ENCODE results near the gene CPT1B. TPM values are rescaled to one million over a fixed set of nuclear protein-coding genes. Genes with fewer than 3 reads are reported as not detected.
"Not testable (repeated sequence)": the region's sequence is repeated elsewhere in the genome, so short reads cannot be mapped to it uniquely, and the experiment has no call there.

CPT1B gene
- total RNA-seq (2014; rRNA removed; shearing (Covaris generic)) = 9.6 and 9.8 TPM in 2 replicates
- 17.2 and 25.9 TPM in 2 replicates for polyA plus RNA-seq (2014; cell fraction: nucleus; rRNA removed)

- DNase-seq (ENCODE audit: extremely low read depth, low read depth) = no peak
Observed at GRCh38 chr22:50577987-50578775, at the start of gene CPT1B. Gene CPT1B (minus strand): TSS chr22:50578427. CDS start chr22:50577915, 512 bp downstream.

DNA sequence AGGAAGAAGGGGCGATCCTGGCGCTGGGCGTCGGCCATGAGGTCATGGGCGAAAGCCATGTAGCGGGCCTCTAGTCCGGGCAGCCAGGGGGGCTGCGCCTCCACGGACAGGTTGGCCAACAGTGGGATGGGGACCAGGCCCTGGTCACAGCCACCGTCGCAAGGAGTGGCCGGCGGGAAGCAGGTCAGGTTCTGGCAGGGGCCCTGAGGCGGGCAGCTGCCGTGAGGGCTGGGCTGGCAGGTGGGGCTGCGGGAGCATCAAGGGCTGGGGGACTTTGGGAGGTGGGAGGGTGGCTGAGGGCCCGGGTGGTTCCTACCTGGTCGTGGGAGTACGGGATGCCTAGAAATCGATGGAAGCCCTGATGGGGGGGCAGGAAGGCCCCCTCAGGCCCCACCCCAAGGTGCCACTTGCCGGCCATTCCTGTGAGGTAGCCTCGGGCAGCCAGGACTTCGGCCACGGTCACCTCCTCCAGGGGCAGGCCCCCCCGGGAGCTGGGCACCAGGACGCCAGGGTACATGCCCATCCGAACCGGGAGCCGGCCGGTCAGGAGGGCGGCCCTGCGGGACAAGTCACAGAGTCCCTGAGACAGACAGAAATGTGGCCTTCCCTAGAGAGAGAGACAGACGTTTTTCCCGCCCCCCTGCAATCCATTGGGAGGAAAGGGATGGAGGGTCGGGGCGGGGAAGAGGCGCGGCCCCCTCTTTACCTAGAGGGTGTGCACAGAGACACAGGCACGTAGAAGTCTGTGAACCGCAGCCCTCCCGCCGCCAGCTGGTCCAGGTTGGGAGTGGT, 48.8 kb upstream of the CPT1B start:
- no peak for DNase-seq (ENCODE audit: extremely low read depth, low read depth)

DNA sequence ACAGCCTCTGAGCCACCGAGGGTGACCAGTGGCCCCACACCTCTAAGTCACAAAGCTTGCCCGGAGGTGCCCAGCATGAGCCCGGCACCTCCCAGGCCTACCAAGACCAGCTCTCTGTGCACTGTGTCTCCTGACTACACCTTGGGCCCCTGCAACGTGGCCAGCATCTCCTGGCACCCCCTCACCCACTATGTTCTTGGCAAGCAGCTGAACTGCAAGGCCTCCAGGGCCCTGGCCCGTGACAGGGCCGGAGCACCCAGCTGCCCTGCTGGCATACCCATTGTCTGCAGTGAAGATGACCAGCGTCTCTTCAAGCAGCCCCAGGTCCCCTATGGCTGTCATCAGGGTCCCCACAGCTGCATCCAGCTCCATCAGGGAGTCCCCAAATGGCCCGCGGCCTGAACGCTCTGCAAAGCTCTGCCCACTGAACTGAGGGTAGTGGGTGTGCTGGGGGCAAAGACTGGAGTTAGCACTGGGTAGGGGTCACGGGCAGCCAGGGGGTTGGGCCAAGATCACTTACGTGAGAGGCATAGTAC, 48.2 kb upstream of the CPT1B start:
- no peak for DNase-seq (ENCODE audit: extremely low read depth, low read depth)

DNA sequence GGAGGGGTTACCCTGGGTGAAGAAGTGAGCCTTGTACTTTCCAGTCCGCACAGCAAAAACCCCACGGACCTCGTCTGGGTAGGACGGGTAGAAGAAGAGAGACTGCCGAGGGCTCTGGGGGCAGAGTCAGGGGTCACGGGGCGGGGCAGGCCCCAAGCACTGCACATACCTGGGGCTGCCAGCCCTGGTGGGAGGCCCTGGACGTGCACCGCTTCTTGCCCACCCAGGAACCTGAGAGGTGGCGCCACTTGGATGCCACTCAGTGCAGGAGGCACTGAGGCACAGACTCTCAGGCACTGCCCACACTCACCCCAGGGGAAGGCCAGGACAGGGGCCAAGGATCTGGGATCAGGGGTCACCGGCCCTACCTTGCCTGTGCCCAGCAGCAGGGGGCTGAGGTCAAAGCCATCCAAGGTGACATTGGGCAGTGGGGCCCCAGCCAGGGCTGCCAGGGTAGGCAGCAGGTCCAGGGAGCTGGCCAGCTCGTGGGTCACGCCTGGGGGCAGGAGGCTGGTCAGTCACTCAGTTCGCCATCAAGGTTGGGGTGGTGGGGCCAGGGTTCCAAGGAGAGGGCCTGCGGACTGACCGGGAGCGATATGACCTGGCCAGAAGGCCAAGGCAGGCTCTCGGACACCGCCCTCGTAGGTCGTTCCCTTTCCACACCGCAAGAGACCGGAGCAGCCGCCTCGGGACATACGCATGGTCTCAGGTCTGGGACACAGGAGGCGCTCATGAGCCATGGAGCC, 47.5 kb upstream of the CPT1B start:
- DNase-seq (ENCODE audit: extremely low read depth, low read depth) = no peak

DNA sequence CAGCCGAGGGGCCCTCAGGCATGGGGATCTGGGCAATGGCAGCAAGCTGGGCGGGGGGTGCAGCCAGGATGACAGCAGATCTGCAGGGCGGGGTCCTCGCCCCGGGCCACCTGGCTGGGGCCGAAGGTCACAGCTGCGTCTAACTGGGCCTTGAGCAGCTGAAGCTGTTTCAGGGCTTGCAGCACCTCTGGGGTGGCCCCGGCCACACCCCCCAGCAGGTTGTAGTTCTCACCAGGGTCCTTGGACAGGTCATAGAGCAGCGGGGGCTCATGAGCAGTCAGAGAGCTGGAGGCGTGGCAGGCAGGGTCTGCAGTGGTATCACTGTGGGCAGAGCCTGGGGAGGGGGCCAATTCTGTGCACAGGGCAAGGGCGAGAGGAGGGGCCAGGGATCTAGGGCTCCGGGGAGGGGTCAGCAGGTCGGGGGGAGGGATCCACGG, 46.9 kb upstream of the CPT1B start:
- DNase-seq (ENCODE audit: extremely low read depth, low read depth) = no peak

GRCh38 chr22:50624347-50625130, 46.3 kb upstream of the CPT1B start:
- no peak for DNase-seq (ENCODE audit: extremely low read depth, low read depth)

- no peak for DNase-seq (ENCODE audit: extremely low read depth, low read depth)
Observed at GRCh38 chr22:50622723-50623327, 44.6 kb upstream of the CPT1B start.

DNA sequence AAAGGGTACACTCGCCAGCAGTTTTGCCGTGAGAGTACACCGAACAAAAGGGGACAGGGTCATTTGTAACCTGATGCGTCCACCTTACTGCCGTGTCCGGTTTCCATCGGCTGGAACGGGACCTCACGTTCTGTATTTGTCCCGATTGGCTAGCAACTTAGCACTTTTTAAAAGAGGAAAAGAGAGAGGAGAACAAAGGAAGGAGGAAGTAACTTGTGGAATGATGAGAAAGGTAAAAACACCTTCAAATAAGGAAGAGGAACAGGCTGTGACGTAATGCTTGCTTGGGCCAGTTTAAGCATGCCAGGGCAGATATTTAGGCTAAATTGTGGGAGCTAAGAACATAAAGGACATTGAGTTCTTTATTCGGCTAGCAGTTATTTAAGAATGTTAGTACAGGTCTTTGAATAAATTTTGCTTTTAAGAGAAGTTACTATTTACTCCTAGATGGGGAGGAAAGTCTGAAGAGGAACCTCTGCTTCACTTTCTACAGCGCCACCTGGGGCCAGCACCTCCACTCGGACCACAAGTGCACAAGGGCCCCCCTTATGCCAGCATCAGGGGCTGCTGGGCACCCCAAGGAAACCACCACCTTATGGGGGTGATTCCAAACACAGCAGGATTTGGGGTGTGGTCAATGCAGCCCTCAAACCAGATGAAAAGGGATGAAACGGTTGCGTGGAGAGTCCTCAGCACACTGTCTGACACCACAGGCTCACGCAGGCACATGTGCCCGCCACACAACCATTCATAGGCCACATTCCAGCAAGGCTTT, 43.9 kb upstream of the CPT1B start:
- no peak for DNase-seq (ENCODE audit: extremely low read depth, low read depth)

DNA sequence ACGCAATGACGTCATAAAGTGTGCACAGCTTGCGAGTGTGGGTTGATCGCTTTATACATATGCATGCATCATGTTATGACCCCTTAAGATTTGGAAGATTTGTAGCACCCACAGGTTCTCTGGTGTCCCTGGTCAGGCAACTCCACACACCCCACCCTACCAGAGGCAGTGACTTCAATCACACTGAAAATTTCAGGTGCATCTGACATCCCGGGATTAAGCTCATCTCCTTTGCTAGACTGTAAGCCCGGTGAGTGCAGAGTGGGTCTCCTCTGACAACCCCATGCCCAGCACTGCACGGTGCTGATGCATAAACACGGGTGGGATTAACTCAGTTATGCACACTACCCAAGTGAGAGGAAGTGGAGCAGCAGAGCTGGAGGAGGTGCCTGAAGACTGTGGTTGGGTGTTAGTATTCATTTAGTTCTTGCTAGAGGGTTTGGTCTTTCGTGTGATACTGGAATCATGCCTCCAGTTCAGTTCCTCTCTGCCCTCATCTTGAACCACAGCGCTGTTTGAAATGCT, 43.2 kb upstream of the CPT1B start:
- DNase-seq (ENCODE audit: extremely low read depth, low read depth) = no peak

GRCh38 chr22:50620593-50621355, 42.5 kb upstream of the CPT1B start:
- DNase-seq (ENCODE audit: extremely low read depth, low read depth) = no peak

DNA sequence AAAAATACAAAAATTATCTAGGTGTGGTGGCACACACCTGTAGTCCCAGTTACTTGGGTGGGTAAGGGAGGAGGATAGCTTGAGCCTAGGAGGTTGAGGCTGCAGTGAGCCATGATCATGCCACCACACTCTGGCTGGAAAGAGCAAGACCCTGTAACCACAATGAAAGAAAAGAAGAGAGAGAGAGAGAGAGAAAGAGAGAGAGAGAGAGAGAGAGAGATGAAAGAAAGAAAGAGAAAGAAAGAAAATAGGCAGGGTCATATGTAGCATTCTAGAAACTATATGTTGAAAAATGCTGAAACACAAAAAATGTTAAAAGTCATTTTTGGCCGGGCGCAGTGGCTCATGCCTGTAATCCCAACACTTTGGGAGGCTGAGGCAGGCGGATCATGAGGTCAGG, 36.1 kb upstream of the CPT1B start:
- DNase-seq (ENCODE audit: extremely low read depth, low read depth) = not testable (repeated sequence)

- peak; percentile 19 for DNase-seq (ENCODE audit: extremely low read depth, low read depth)
Observed at GRCh38 chr22:50613291-50613981, 35.2 kb upstream of the CPT1B start.

DNA sequence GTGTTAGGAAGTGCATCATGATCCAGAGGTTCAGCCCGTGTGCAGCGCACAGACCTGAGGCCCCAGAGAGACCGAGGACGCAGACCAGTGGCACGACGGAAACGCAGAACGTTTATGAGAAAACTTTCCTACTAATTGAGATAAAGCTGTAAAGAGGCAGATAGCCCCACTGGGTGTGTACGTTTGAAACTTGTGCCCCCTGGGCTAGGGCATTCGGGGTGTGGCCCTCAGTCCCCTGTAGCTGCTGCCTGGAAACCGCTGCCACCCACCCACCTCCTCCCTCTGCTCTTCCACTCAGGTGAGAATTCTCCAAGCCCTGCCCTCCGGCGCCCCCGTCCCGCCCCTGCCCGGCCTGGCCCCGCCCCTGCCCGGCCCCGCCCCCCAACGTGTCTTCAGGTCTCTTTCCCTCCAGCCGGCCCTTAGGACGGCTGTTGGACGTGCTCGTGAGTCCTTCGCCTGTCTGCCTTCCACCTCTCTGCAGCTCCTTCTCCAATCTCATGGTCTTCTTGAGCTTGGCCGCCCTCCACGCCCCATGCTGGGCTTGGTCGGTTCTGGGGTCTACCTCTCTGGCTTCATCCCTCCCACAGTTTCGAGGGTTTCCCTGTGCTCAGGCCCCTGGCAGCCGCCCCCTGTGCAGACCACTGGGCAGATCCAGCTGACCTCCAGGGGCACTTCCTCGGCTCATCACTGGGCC, 34.4 kb upstream of the CPT1B start:
- DNase-seq (ENCODE audit: extremely low read depth, low read depth) = no peak

DNA sequence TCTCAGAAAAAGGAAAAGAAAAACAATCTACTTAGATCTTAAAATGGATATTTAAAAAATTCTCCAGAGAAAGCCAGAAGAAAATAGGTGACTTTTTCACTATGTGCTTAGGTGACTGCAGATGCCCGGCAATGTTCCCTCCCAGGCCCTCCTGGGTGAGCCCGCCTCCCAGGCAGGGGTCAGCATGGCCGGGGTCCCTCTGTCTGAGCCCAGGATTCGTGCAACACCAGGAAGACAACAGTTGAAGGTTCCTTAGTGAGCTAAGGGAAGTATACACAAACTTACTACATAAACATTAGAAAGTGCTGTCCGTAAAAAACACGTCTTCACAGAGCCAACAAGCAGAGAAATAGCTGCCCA, 33.9 kb upstream of the CPT1B start:
- no peak for DNase-seq (ENCODE audit: extremely low read depth, low read depth)

DNA sequence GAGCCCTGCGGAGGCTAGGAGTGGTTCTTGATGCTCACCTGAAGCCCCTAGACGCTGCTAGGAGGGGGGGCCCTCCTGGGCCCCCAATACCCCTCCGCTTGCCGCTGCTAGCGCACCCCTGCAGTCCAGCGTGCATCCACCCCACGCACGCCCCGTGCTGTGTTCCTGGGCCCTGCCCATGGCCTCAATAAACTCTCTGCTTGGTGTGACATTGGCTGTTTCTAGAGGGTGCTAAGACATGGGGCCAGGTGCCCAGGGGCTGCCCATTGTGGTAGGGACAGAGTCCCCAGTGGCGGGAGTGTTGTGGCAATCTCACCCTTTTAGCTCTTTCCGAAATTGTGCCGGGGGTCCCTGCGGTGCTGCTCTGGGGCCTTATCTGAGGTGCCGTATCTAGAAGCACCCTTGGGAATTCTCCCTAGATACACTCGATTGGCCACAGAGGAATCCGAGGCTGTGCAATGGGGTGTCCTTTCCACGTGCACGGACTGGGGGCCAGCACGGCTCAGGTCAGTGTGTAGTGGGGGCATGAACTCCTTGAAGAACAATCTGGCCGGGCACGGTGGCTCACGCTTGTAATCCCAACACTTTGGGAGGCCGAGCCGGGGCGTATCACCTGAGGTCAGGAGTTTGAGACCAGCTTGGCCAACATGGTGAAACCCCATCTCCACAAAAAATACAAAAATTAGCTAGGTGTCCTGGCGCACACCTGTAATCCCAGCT, 33.3 kb upstream of the CPT1B start:
- no peak for DNase-seq (ENCODE audit: extremely low read depth, low read depth)

GRCh38 chr22:50610581-50610980, 32.4 kb upstream of the CPT1B start:
- no peak for DNase-seq (ENCODE audit: extremely low read depth, low read depth)

All from NCI-H460 (cell line).